GM19351 (cell line): ENCODE results near the gene CMSS1.

ENCODE experiments used
- ATAC-seq: cut with Tn5 transposase; IDR thresholded peaks from one replicate; pipeline ENCODE4 v1.9.1; 2021; ENCODE audit warnings: mild to moderate bottlenecking, moderate library complexity; ENCODE audit not compliant: unreplicated experiment

CMSS1 gene

DNA sequence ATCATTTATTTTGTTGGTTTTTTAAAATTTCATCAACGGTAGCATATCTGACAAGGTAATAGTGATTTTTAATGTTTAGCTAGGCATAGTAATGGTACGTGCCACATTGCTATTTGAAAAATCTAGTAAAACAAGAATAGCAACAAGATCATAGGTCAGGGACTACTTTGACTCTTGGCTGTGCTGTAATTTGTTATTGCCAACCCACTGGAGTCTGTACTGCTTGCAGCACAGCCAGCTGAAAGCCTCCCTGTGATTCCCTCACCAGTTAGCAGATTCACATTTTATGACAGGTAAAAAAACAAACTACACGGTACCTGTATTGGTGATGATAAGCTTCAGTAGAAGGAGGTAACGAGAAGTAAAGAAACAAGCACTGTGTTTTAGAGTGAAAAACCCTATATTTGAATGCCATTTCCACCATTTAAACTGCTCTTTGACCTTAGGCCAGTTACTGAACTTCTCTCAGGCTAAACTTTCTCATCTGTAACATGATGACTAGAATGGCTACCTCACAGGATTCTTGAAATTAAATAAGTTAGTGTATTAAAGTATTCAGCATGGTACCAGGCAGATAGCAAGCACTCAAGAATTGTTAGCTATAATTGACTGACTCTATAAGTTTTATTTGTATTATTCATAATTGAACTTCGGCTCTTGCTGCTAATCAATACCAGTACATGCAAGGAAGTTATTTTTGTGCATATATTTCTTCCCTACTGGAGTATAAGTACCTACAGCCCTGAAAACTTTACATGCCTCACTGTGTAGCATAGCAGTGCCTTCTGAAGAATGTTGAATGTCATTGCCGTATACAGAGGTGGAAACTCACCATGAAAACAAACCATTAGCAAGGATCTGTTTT, 280.5 kb downstream of the CMSS1 start:
- ATAC-seq, result no peak

DNA sequence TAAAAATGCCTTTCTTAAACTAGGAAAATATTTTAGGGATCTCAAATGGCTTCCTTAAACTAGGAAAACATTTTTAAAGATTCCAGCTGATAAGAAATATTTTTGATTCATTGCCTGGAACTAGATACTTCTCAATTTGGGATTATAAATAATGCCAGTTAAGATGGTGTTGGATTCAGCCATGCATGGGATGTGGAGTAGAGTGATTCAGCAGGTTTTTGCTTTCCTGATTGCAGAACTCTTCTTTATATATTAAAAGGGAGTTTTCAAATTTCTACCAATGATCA, 281.1 kb downstream of the CMSS1 start:
- ATAC-seq, result no peak

DNA sequence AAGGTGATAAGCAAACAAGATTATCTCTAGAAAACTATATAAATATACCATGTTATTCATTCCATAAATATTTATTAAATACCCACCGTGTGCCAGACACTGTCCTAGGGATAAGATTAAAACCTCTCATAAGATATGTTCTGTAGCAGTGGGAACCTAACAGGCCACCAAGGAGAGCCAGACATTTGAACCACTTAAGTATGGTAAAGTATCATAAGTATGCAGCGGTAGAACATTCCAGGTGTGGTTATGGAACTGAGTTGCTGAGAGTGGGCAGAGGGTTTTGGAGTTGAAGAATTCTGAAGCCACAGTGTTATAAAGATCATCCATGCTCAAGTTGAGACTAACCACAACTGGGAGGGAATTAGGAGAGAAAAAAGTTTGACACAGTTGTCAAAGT, 282.0 kb downstream of the CMSS1 start:
- ATAC-seq, result no peak

DNA sequence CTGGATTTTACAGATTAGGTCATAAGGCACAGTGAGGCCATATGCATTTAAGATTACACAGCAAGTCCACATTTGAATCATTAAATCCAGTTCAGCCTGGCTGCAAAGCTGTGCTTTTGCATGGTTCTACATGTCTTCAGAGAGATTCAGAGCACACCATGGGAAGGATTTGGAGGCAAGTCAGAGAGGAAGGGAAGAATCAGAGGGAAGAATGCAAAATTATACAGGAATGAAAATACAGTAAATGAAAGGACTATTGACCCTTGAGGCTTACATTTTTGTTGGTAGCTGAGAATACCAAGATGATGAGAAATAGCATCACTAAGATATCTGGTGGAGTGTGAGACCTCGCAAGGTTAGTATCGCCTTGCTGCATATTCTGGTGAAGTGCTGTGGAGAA, 282.8 kb downstream of the CMSS1 start:
- no peak for ATAC-seq

DNA sequence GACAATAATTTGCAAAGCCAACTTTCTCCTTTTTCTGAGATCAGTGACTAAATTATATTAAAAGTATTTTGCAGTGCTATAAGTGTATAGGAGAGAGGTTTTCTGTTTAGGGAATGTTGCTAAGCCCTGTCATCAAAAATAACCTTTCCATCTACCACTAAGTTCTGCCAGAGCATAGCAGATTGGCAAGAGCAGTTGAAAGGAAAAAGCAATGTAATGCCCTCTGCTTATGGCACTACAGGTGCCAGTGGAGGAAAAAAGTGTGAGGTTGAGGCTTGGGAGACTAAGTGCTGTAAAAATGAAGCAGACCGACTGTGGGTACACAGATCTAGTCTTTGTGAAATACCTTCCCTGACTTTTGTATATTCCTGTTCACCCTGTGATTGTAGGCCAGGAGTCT, 285.1 kb downstream of the CMSS1 start:
- ATAC-seq, result no peak

DNA sequence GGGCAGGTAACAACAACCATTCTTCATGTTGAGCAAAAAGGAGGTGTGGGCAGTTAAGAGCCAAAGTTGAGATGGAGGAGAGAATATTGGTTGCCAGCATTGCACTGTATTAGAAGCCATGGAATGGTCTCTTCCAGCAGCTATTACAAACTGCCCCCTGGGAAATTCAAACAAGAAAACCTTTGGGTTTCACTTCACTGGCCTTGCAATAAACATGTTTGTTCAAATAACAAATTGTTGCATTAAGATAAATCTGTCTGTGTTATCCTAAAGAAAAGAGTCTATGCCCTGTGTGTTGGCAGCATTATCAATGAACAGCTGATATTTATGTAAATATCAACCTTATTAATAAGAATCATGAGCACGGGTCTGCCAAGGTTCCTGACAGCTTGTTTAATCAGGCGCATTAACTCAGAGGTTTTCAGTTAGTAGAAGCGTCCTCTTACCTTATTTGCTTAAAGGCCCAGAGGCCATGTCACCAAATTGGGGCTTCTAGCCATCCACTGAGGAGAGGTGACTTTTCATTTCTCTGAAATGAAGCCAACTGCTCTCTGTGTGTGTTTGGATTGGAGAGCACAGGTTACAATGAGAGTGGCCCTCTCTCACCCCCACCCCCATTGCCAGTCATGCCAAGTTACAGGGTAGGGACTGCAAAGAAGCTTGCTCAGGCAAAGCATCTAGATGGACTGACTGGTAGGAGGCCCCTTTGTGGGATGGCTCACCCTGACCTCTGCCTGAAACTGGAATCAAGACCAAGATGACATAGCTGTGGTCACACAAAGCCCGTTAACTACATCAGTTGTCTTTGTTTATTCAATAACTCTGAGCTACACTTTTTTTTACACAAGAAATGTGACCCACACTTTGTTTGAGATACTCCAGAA, 286.1 kb downstream of the CMSS1 start:
- ATAC-seq, result peak; percentile 92

DNA sequence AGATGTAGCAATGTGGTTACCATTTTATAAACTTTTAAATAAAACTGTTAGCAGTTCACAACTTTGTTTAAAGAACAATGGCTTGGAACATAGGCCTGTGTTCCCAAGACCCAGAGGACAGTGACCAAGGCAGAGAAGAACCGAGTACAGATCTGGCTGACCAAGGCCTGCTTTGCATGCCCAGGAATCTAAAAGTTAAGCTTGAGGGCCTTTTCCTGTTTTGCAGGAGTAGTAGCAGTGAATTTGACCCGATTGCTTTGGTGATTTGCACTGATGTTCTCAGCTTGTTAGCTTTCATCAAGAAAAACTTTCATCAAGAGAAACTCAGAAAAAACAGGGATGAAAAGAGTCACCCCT, 286.8 kb downstream of the CMSS1 start:
- peak; percentile 38 for ATAC-seq

GRCh38 chr3:100104817-100105413, 287.3 kb downstream of the CMSS1 start:
- ATAC-seq, result no peak

DNA sequence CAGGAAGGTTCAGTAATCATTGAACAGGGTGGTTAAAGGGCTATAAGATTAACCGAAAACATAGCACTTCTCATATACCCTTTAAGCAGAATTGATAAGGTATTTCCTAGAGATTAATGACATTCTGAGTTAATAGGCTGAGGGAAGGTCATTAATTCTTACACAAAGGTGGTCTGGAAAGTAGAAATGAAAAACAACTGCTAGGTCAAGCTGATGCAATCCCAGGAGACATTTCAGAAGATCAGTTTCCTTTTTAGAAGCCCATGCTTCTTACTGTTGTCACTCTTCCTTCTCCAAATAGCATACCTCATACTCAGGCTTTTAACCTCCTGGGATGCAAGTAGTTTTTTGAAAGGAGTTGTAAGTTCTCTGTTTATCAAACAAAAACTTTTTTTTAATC, 287.8 kb downstream of the CMSS1 start:
- ATAC-seq, result peak; percentile 24

DNA sequence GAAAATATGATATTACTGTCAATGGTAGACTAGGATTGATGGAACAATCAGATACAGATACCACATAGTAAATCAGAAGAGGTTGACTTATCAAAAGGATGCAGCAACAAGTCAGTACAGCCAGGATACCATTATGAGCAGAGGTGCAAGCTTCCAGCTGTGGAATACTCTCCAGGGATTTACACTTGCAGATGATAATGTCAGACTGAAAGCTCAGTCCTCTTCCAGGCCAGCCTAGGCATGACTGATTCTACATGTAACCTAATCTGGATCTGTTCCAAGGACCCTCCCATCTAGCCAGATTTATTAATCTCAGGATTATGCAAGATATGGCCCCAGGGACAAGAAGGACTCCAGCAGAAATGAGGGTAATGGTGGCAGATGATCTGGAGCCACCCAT, 288.4 kb downstream of the CMSS1 start:
- ATAC-seq, result no peak

GRCh38 chr3:100106531-100107141, 289.0 kb downstream of the CMSS1 start:
- ATAC-seq, result no peak

DNA sequence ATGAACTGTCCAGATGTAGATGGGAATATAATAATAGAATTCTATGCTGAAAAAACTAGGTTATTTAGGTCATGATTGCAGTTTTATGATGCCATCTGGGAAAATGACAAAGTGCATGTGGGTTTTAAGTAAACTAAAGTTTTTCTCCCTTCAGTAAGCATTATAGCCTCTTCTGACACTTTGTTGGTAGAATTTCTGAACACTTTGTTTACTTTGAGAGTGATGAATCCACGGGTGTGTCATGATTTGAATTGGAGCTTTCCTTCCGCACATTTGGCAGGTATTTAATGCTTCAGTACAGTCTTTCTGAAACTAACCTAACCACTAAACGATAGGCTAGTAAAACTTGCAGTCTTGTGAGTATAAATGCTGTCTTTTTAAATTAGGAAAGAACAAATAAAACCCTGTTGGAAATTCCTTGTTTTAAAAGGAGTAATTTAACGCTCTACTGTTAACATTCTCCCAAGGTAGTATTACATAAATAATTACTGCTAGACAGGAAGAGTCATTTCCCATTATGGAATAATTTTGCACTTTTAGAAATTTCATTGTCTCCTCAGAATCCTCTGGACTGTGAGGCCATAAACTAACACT, 289.7 kb downstream of the CMSS1 start:
- no peak for ATAC-seq

- no peak for ATAC-seq
These were observed 290.9 kb downstream of the CMSS1 start for GRCh38 chr3:100108464-100109079.

DNA sequence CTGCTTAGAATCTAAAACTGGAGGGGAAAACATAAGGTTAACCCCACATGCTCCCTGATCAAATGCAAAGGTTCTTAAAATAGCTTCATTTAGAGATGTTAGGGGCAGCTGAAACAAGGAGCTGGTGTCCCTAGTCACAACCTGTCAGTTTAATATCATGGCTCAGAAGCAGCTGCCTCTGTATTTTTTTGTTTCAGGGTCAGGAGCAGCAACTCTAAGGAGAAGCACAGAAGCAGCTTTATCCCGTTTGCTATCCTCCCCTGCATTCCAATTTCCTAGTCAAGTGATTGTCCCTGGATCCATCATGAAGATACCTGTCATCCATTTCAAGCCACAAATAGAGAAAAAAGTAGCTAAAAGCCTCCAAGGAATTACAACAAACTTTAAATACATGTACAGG, 292.5 kb downstream of the CMSS1 start:
- no peak for ATAC-seq

- no peak for ATAC-seq
These were observed 294.1 kb downstream of the CMSS1 start for GRCh38 chr3:100111728-100112127.

DNA sequence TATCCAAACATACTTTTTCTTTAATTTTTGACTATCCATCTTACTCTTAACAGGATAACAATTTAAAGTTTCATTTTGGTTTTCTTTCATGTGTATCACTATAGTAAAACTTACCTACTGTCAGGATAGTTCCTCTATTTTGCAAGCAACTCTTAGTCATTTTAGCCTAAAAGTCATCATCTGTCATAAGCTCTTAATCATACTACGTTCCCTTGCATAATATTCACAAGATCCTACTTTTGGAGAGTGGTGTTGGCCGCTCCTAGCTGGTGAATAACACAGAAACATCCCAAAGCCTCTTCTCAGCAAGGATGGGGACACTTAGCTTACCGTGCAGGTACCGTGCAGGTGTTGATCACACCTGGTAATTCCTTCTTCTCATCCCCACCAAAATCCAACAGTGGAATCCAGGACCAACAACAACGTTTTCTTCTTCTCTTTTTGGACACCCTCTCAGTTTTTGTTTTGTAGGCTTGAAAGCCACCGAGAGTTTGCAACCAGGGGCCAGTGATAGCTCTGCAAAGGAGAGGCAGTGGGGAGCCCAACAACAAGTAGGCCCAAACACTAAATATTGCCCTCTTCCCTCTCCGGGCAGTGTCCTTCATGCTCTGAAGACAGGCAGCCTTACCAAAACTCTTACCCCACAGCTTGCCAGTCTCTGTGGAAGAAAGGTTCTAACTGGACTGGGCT, 296.2 kb downstream of the CMSS1 start:
- ATAC-seq, result no peak

DNA sequence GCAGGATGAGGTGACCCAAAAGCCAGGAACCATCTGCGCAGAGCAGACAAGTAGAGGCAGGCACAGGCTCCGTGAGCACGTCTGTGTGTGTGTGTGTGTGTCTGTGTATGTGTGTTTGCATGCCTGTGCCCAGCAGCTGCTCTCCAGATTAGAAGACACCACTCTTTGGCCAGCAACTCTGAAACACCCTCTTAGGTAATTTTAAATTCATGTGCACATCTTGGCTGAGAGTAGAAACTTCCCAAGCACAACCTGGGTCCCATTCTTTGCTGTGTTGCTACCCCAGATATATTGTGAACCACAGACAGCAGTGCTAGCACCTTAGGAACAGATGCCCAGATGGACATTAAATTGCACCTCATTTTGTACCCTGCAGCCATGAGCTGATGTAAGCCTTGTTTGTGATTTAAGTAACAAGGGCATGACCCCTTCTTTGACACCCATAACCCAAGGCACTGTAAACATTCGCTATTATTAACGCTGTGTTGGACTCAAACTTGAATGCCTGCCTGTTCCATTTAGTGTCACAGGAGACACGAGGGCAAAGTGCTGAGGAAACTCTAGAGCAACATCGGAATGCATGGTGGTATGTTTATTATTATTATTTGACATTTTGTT, 296.9 kb downstream of the CMSS1 start, which contains the start of gene FILIP1L:
Gene FILIP1L (minus strand): TSS at position 89 of the 618 bp plus-strand sequence.
- ATAC-seq, result no peak

DNA sequence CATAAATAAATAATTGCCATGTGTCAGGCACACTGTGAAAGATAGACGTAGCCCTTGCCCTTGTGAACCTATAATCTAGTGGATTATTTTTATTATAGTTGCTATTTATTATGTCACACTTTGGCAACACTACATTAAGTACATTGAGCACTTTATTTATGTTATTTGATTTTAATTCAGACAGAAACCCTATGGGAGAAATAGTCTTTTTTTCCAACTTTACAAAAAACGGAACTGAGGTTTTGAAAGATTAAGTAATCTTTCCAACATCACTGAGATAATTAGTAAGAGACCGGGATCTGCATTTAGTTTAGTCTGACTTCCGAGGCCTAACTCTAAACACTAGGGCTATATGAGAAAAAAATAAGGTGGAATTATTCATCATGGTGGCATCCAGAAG, 299.4 kb downstream of the CMSS1 start:
- ATAC-seq, result no peak

DNA sequence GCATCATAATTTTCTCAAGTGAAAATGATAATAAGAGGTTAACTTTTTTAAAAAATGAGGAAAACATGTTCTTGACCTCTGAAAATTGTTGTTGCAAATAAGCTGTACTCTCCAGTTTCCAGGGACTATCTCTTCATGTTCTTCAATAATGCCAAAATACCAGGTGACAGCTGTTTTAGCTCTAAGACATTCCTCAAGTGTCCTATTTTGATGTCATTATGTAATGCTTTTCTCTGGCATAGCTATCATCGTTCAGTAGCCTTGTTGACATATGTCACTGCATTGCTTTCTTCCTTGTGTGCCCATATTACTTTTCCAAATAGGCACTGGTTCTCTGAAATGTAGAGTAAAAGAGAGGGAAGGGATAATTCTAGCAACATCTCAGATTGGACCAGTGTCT, 302.4 kb downstream of the CMSS1 start:
- ATAC-seq, result no peak

- no peak for ATAC-seq
These were observed 303.0 kb downstream of the CMSS1 start for GRCh38 chr3:100120693-100121092.
